IMR-90 (cell line): ENCODE data around the gene PCGF3. TPM values are rescaled to one million over a fixed set of nuclear protein-coding genes. Genes with fewer than 3 reads are reported as not detected.

Experiments used
- ATAC-seq: fragments of 200-7000 bp; cut with Tn5 transposase; 2 replicates; pipeline ENCODE4 v1.9.1; 2020; ENCODE audit warnings: low read depth, mild to moderate bottlenecking, moderate library complexity
- BruUV-seq: library from RNA; stranded (reverse); fragments of 400-500 nt; replicated peaks from 2 replicates; lab custom pipeline; 2021; lab: Mats Ljungman, UMichigan
- CTCF ChIA-PET: fragments of 300-600 bp; formaldehyde crosslinking; extraction: SDS; loops from one replicate; lab custom pipeline; 2021; ENCODE audit warnings: antibody characterized with exemption; lab: Yijun Ruan, JAX
- POLR2A ChIA-PET: fragments of 300-600 bp; sonication (Branson Sonifier 250); formaldehyde crosslinking; loops from one replicate; lab custom pipeline; 2022; ENCODE audit warnings: antibody characterized with exemption; ENCODE audit not compliant: unreplicated experiment; lab: Charles Lee
- DNase-seq: peaks from one replicate; pipeline ENCODE4 v3.0.0; 2013
- H2AFZ ChIP-seq: replicated peaks from 2 replicates; pipeline ENCODE3; 2013; ENCODE audit warnings: low read length, mild to moderate bottlenecking; ENCODE audit not compliant: poor library complexity
- H2AK5ac ChIP-seq: 2 replicates; pipeline ENCODE4 v1.6.1; 2013; ENCODE audit warnings: low read depth, low read length, inconsistent platforms
- H2AK9ac ChIP-seq: replicated peaks from 2 replicates; pipeline ENCODE3; 2013; ENCODE audit warnings: mild to moderate bottlenecking, low read depth, low read length, moderate library complexity; ENCODE audit not compliant: poor library complexity
- H2BK120ac ChIP-seq: 2 replicates; pipeline ENCODE4 v1.6.1; 2013; ENCODE audit warnings: low read depth, low read length, inconsistent platforms
- H2BK15ac ChIP-seq: 3 replicates; pipeline ENCODE4 v1.6.1; 2013; ENCODE audit warnings: low read depth, low read length, inconsistent platforms
- H2BK20ac ChIP-seq: 2 replicates; pipeline ENCODE4 v1.6.1; 2013; ENCODE audit warnings: low read depth, mild to moderate bottlenecking, inconsistent platforms, low read length, moderate library complexity
- H2BK5ac ChIP-seq: 2 replicates; pipeline ENCODE4 v1.6.1; 2013; ENCODE audit warnings: mild to moderate bottlenecking, low read depth, low read length, inconsistent platforms; ENCODE audit not compliant: poor library complexity, severe bottlenecking
- H3K14ac ChIP-seq: replicated peaks from 2 replicates; pipeline ENCODE4 v1.6.1; 2013; ENCODE audit warnings: low read depth, low read length, inconsistent platforms
- H3K18ac ChIP-seq: 2 replicates; pipeline ENCODE4 v1.6.1; 2013; ENCODE audit warnings: low read depth, low read length, control low read depth
- H3K23ac ChIP-seq: 2 replicates; pipeline ENCODE4 v1.6.1; 2013; ENCODE audit warnings: low read depth, low read length, inconsistent platforms
- H3K27ac ChIP-seq: 2 replicates; pipeline ENCODE4 v1.5.1; 2013; ENCODE audit warnings: mild to moderate bottlenecking, control low read depth, low read length; ENCODE audit not compliant: insufficient read depth
- H3K27me3 ChIP-seq: 2 replicates; pipeline ENCODE4 v1.6.1; 2013; ENCODE audit warnings: low read length; ENCODE audit not compliant: control insufficient read depth, insufficient read depth
- H3K36me3 ChIP-seq: 2 replicates; pipeline ENCODE4 v1.6.1; 2013; ENCODE audit warnings: low read length, mixed read lengths; ENCODE audit not compliant: control insufficient read depth, insufficient read depth
- H3K4ac ChIP-seq: 2 replicates; pipeline ENCODE4 v1.6.1; 2013; ENCODE audit warnings: low read depth, low read length, inconsistent platforms
- H3K4me1 ChIP-seq: 2 replicates; pipeline ENCODE4 v1.6.1; 2013; ENCODE audit warnings: low read length, mixed read lengths; ENCODE audit not compliant: control insufficient read depth, insufficient read depth
- H3K4me2 ChIP-seq: 2 replicates; pipeline ENCODE4 v1.6.1; 2013; ENCODE audit warnings: low read depth, mild to moderate bottlenecking, control low read depth, low read length, moderate library complexity
- H3K4me3 ChIP-seq: 2 replicates; pipeline ENCODE4 v1.5.1; 2013; ENCODE audit warnings: low read depth, mild to moderate bottlenecking, control low read depth, low read length, moderate library complexity; ENCODE audit not compliant: insufficient read depth
- H3K56ac ChIP-seq: 2 replicates; pipeline ENCODE4 v1.6.1; 2013; ENCODE audit warnings: low read length, inconsistent platforms; ENCODE audit not compliant: insufficient read depth; ENCODE audit errors: extremely low read depth
- H3K79me1 ChIP-seq, 2 experiments: 2 replicates each; pipeline ENCODE4 v1.6.1; 2013; ENCODE audit warnings: low read length in 2 of 2, inconsistent platforms in 1 of 2, low read depth in 1 of 2
- H3K9ac ChIP-seq: 2 replicates; pipeline ENCODE4 v1.6.1; 2013; ENCODE audit warnings: low read depth, low read length, control low read depth
- H3K9me1 ChIP-seq: 2 replicates; pipeline ENCODE4 v1.6.1; 2013; ENCODE audit warnings: low read length, inconsistent platforms; ENCODE audit not compliant: insufficient read depth
- H3K9me3 ChIP-seq: 2 replicates; pipeline ENCODE4 v1.6.1; 2013; ENCODE audit warnings: low read length; ENCODE audit not compliant: control insufficient read depth, insufficient read depth
- H4K20me1 ChIP-seq: 2 replicates; pipeline ENCODE4 v1.6.1; 2013; ENCODE audit warnings: low read length, inconsistent platforms; ENCODE audit not compliant: insufficient read depth
- H4K5ac ChIP-seq: 2 replicates; pipeline ENCODE4 v1.6.1; 2013; ENCODE audit warnings: mild to moderate bottlenecking, low read depth, low read length, control low read depth
- H4K8ac ChIP-seq, 2 experiments: 2 replicates each; pipeline ENCODE4 v1.6.1; 2013; ENCODE audit warnings: low read depth in 2 of 2, low read length in 2 of 2, control low read depth in 1 of 2, inconsistent platforms in 1 of 2
- H4K91ac ChIP-seq: 2 replicates; pipeline ENCODE4 v1.6.1; 2013; ENCODE audit warnings: low read depth, low read length, inconsistent platforms; ENCODE audit not compliant: insufficient read depth
- BHLHE40 ChIP-seq: fragments of 150-350 bp; IDR thresholded peaks from 2 replicates; pipeline ENCODE4 v1.6.1; 2016; ENCODE audit warnings: mild to moderate bottlenecking, low read depth, low read length
- CEBPB ChIP-seq: IDR thresholded peaks from 2 replicates; pipeline ENCODE4 v1.6.1; 2012; ENCODE audit warnings: low read depth, low read length, improper control_type of control experiment
- CHD1 ChIP-seq: IDR thresholded peaks from 2 replicates; pipeline ENCODE4 v1.6.1; 2012; ENCODE audit warnings: low read depth, low read length, improper control_type of control experiment
- CTCF ChIP-seq: conservative IDR thresholded peaks from 2 replicates; pipeline ENCODE4 v1.5.1; 2012; ENCODE audit warnings: mild to moderate bottlenecking, low read depth, low read length, improper control_type of control experiment
- FOS ChIP-seq: fragments of 150-350 bp; IDR thresholded peaks from 2 replicates; pipeline ENCODE4 v1.6.1; 2016; ENCODE audit warnings: low read depth, low read length
- MAFK ChIP-seq: IDR thresholded peaks from 2 replicates; pipeline ENCODE4 v1.6.1; 2012; ENCODE audit warnings: low read depth, low read length, improper control_type of control experiment
- MAZ ChIP-seq: IDR thresholded peaks from 2 replicates; pipeline ENCODE4 v1.6.1; 2012; ENCODE audit warnings: low read depth, mild to moderate bottlenecking, low read length, improper control_type of control experiment, moderate library complexity, borderline replicate concordance
- MXI1 ChIP-seq: IDR thresholded peaks from 2 replicates; pipeline ENCODE4 v1.6.1; 2012; ENCODE audit warnings: low read depth, mild to moderate bottlenecking, low read length, moderate library complexity, borderline replicate concordance
- NFE2L2 ChIP-seq: fragments of 150-350 bp; IDR thresholded peaks from 2 replicates; pipeline ENCODE4 v1.6.1; 2016; ENCODE audit warnings: low read depth, mild to moderate bottlenecking, low read length
- POLR2A ChIP-seq: IDR thresholded peaks from 2 replicates; pipeline ENCODE4 v1.6.1; 2012; ENCODE audit warnings: mild to moderate bottlenecking, low read depth, low read length
- RAD21 ChIP-seq: IDR thresholded peaks from 2 replicates; pipeline ENCODE4 v1.6.1; 2012; ENCODE audit warnings: low read length, improper control_type of control experiment
- RCOR1 ChIP-seq: IDR thresholded peaks from 2 replicates; pipeline ENCODE4 v1.6.1; 2012; ENCODE audit warnings: mild to moderate bottlenecking, low read length, improper control_type of control experiment; ENCODE audit not compliant: insufficient replicate concordance
- SMC3 ChIP-seq: fragments of 150-350 bp; IDR thresholded peaks from 2 replicates; pipeline ENCODE4 v1.6.1; 2016; ENCODE audit warnings: low read depth, mild to moderate bottlenecking, antibody characterized with exemption, low read length, moderate library complexity
- USF2 ChIP-seq: fragments of 150-350 bp; IDR thresholded peaks from 2 replicates; pipeline ENCODE4 v1.6.1; 2017; ENCODE audit warnings: mild to moderate bottlenecking, antibody characterized with exemption, low read length, low read depth
- WGBS, 2 experiments: methylation state at CpG; one replicate each; pipeline versions ENCODE4 v1.1.5 to v1.1.7; 2013; ENCODE audit warnings: missing lambda C conversion rate in 2 of 2; ENCODE audit not compliant: insufficient read length in 1 of 2; ENCODE audit errors: extremely low coverage in 2 of 2; 5-methylcytosine and 5-hydroxymethylcytosine counted together
- dilution Hi-C: fragments of 300-500 bp; cut with HindIII; formaldehyde crosslinking; loops from one replicate; pipeline ENCODE4 v1.14.3; 2018; ENCODE audit warnings: low sequenced_read_pairs; ENCODE audit not compliant: unreplicated experiment
- in situ Hi-C: fragments of 300-500 bp; cut with MboI; formaldehyde crosslinking; loops from 3 replicates; pipeline ENCODE4 v1.14.3; 2019; ENCODE audit warnings: low sequenced_read_pairs, inconsistent platforms, mixed read lengths
- intact Hi-C: fragments of 100-400 bp; cut with micrococcal nuclease; formaldehyde crosslinking; loops from 2 replicates; pipeline ENCODE4 v1.10.0; 2022
- polyA plus RNA-seq, 3 experiments: library from polyadenylated mRNA; depleted of rRNA; stranded (reverse); fragments of >200 nt; gene quantifications; 2 replicates each; pipeline ENCODE4 v1.2.3, GENCODE V29; 2012; ENCODE audit warnings: low replicate concordance in 1 of 3
- total RNA-seq: library from RNA; depleted of rRNA; stranded (reverse); fragments of >200 nt; gene quantifications from 2 replicates; pipeline ENCODE4 v1.2.3, GENCODE V29; 2012
- TF ChIP-seq, protein P1 (sequence below): fragments of 150-350 bp; IDR thresholded peaks from 2 replicates; pipeline ENCODE4 v1.6.1; 2016; ENCODE audit warnings: low read depth, mild to moderate bottlenecking, low read length, moderate library complexity, borderline replicate concordance

The PCGF3 gene
- total and polyA plus RNA-seq, 2 of the 4 experiments (the other 2 are of a cell fraction), result 40.0 to 55.3 TPM

DNA sequence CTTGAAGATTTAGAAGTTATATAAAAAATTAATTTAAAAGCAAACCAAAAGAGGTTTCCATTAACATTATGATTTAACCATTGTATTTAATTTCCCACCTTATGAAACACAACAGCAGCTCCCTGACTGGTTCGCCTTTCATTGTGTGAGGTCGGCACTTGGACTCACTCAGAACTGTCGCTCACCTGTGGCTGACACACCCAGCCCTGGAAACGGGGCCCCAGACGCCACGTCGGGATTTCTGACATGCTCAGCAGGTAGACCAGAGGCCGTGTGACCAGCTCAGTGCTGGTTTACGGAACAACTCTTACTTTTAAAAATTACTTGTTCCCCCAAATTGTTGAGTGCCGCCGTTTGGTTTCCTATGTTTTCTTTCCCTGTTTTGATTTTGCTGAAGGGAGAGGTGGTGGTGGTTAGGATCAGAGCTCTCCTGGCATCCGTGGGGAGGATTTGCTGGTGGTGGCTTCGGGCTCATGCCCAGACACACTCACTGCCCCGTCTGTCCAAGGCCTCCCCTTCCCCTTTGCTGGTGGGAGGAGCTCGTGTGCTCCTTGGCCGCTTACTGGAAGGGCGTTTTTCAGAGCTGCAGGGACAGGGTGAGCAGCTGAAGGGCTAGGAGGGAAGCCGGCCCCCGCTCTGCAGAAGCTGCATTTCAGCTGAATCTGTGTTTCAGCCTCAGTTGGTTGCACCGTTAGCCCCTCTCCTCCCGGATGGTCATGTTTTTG, 61.1 kb downstream of the PCGF3 start:
- DNase-seq (no peak), ATAC-seq (no peak)
- peaks cover 69% of the 10 kb centered on the region for H3K36me3 ChIP-seq
- H3K4ac ChIP-seq, result no peak overlapping the region
- no peak overlapping the region for H4K5ac ChIP-seq
- H3K4me3 ChIP-seq, result no peak overlapping the region
- no peak overlapping the region for H4K91ac ChIP-seq
- no peak overlapping the region for H2BK5ac ChIP-seq
- no peak overlapping the region for H3K18ac ChIP-seq
- intact Hi-C loops, result no loop called here
- in situ Hi-C loops, result no loop called here
- H3K4me2 ChIP-seq, result no peak overlapping the region
- CTCF ChIA-PET, result no interaction called here
- POLR2A ChIA-PET, result interaction anchor here (0.8 kb wide), 1 partner anchor 15 kb away, joined by 3 read pairs; no protein-coding TSS in a partner anchor
- no peak overlapping the region for H2BK120ac ChIP-seq
- H4K20me1 ChIP-seq, result peaks cover 96% of the 10 kb centered on the region
- 0 out of 4 replicates have a peak overlapping the region, but pooled peaks of 1 of the 2 experiments have one; percentile 20 for H4K8ac ChIP-seq
- no peak overlapping the region for H3K27ac ChIP-seq
- peaks cover 20 to 84% of the 10 kb centered on the region in 2 experiments for H3K79me1 ChIP-seq
- no peak overlapping the region for H2BK20ac ChIP-seq
- no peak overlapping the region for H2BK15ac ChIP-seq
- H3K4me1 ChIP-seq, result peaks cover 2% of the 10 kb centered on the region; the same call in 1 of the 2 replicates
- no peak overlapping the region for H2AK9ac ChIP-seq
- H3K56ac ChIP-seq, result no peak overlapping the region
- no TSS peak for BruUV-seq
- no peak overlapping the region for H3K9ac ChIP-seq
- no peaks in the 10 kb centered on the region for H3K9me3 ChIP-seq
- no peak overlapping the region for H3K23ac ChIP-seq
- WGBS, 2 experiments, result 100% methylated on average over 3 of the region's 21 CpGs; no CpG with 5 or more reads in 1 of the 2 experiments
- dilution Hi-C loops, result no loop called here
- peaks cover 14% of the 10 kb centered on the region for H3K9me1 ChIP-seq
- no peak overlapping the region for H3K14ac ChIP-seq
- 0 out of 2 replicates have a peak overlapping the region, but pooled peaks have one; percentile 54 for H2AK5ac ChIP-seq
- H2AFZ ChIP-seq, result no peak overlapping the region
- H3K27me3 ChIP-seq, result no peaks in the 10 kb centered on the region
- TF ChIP-seq USF2 (no peak), CHD1 (no peak), CTCF (no peak), RAD21 (no peak), MAZ (no peak), CEBPB (no peak), BHLHE40 (no peak), NFE2L2 (no peak), POLR2A (no peak), FOS (no peak), MAFK (no peak), RCOR1 (no peak), MXI1 (no peak), SMC3 (no peak)
- TF ChIP-seq, protein P1, sequence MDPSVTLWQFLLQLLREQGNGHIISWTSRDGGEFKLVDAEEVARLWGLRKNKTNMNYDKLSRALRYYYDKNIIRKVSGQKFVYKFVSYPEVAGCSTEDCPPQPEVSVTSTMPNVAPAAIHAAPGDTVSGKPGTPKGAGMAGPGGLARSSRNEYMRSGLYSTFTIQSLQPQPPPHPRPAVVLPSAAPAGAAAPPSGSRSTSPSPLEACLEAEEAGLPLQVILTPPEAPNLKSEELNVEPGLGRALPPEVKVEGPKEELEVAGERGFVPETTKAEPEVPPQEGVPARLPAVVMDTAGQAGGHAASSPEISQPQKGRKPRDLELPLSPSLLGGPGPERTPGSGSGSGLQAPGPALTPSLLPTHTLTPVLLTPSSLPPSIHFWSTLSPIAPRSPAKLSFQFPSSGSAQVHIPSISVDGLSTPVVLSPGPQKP, result no peak
